NCI-H187 (cell line): ENCODE data around the gene RGL3.
A peak's percentile ranks its signal among the peaks of the same experiment; 100 is the strongest.
"Not testable (repeated sequence)": the region's sequence is repeated elsewhere in the genome, so short reads cannot be mapped to it uniquely, and the experiment has no call there.

Source experiments
- DNase-seq, 2 experiments: peaks; one replicate each; lab custom pipeline; 2025; lab: John Stamatoyannopoulos, UW

Gene RGL3

GRCh38 chr19:11450570-11451326 is 31.6 kb upstream of the RGL3 start:
- DNase-seq: no peak

GRCh38 chr19:11448923-11449554 is 29.9 kb upstream of the RGL3 start:
- DNase-seq: no peak

- no peak for DNase-seq
Measured at GRCh38 chr19:11448410-11448809, 29.3 kb upstream of the RGL3 start.

GRCh38 chr19:11447347-11448262 is 28.5 kb upstream of the RGL3 start:
- DNase-seq: no peak

- no peak for DNase-seq
Measured at GRCh38 chr19:11446652-11447301, 27.7 kb upstream of the RGL3 start.

GRCh38 chr19:11446271-11446651 is 27.1 kb upstream of the RGL3 start:
- DNase-seq: no peak

GRCh38 chr19:11445141-11445540 is 26.0 kb upstream of the RGL3 start:
- DNase-seq: no peak

DNA sequence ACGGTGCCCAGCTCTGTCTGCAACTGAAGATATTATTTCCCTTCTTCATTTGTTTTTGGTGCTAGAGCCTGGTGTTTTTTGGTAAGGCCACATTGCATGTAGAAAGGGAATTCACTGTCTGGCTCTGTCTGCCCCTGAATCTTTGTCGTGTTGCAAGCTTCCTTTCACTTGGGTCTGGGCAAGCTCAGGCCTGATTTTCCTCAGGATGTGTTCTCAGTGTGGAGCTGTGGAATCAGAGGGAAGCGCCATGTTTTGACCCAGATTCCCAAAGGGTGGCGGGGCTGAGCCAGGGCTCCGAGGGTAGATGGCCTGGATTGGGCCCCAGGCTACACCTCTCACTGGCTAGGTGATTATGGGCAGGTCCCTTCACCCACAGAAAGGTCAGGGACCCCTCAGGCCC is 24.9 kb upstream of the RGL3 start:
- DNase-seq: no peak

- no peak for DNase-seq
Measured at GRCh38 chr19:11437955-11438354, 18.8 kb upstream of the RGL3 start.

- no peak for DNase-seq
Measured at GRCh38 chr19:11435833-11436313, 16.8 kb upstream of the RGL3 start.

GRCh38 chr19:11435057-11435832 is 16.1 kb upstream of the RGL3 start, which contains the start of the genes ODAD3 and PRKCSH:
ODAD3 (minus strand) TSS chr19:11435121; CDS start chr19:11435016, 105 bp downstream.
PRKCSH (plus strand) TSS chr19:11435635; CDS start chr19:11436118, 483 bp downstream.
- DNase-seq: peak; percentile 91 to 99

DNA sequence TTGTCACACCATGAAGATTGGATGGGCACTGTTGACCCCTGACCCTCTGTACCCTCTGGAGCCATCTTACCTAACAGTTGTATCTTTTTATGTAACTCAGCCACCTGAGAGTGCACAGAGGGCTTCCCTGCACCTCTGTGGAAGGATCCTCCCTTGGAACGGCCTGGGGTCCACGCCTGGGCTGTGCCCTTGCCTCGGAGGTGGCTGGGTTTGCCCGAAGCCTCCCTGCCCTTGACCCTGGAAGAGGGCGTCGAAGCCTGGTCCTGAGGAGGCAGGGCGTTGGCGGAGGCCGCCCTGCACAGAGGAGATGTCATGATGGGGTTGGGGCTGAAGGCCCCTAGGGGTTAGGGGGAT is 15.6 kb upstream of the RGL3 start:
- no peak for DNase-seq

DNA sequence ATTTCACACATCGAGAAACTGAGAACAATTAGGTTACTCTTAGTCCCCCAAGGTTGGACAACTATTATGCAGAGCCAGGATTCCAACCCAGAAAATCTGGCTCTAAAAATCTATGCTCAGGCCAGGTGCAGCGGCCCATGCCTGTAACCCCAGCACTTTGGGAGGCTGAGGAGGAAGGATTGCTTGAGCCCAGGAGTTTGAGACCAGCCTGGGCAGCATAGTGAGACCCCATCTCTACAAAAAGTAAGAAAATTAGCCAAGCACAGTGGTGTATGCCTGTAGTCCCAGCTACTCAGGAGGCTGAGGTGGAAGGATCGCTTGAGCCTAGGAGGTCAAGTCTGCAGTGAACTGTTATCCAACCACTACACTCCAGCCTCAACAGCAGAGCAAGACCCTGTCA is 14.4 kb upstream of the RGL3 start:
- not testable (repeated sequence) for DNase-seq

- no peak for DNase-seq
Measured at GRCh38 chr19:11426656-11427055, 7.5 kb upstream of the RGL3 start.

- DNase-seq: no peak
Measured at GRCh38 chr19:11425719-11426457, 6.8 kb upstream of the RGL3 start.

GRCh38 chr19:11423791-11424181 is 4.7 kb upstream of the RGL3 start:
- DNase-seq: no peak

GRCh38 chr19:11423164-11423790 is 4.2 kb upstream of the RGL3 start:
- no peak for DNase-seq

GRCh38 chr19:11422163-11423065 is 3.3 kb upstream of the RGL3 start:
- no peak for DNase-seq
